Lower leg skin (tissue), 4 donors: ENCODE measurements around the gene SERINC5. TPM values are rescaled to one million over a fixed set of nuclear protein-coding genes. Genes with fewer than 3 reads are reported as not detected.

Source experiments
- DNase-seq, 2 donors: peaks; one replicate each; pipeline ENCODE4 v3.0.0-alpha.2; 2019; ENCODE audit warnings: low spot score in 2 of 2
- H3K4me3 ChIP-seq: fragments of 200-600 bp; sonication (generic); 2 replicates; pipeline ENCODE4 v1.5.1; 2017; ENCODE audit warnings: mild to moderate bottlenecking, low read depth; ENCODE audit not compliant: poor library complexity, severe bottlenecking
- POLR2A ChIP-seq, 2 donors: fragments of 450-650 bp; IDR thresholded peaks; one replicate each; pipeline ENCODE4 v1.6.1; 2016 to 2017; ENCODE audit warnings: antibody characterized with exemption in 2 of 2, mild to moderate bottlenecking in 1 of 2, moderate library complexity in 1 of 2
- WGBS, 2 donors: methylation state at CpG; one replicate each; pipeline ENCODE4 v1.1.5; 2018; 5-methylcytosine and 5-hydroxymethylcytosine counted together
- intact Hi-C: fragments of 100-400 bp; cut with DNase I; formaldehyde crosslinking; loops from one replicate; pipeline ENCODE4 v1.15.0; 2023; ENCODE audit warnings: low total_unique reads
- total RNA-seq, 4 donors: library from RNA; depleted of rRNA; stranded (reverse); fragments of >200 nt; gene quantifications; one replicate each; pipeline ENCODE4 v1.1.0, GENCODE V29; 2016
- TF ChIP-seq, protein P1 (sequence below), 3 donors: fragments of 450-650 bp; IDR thresholded peaks; one replicate each; pipeline ENCODE4 v1.5.1; 2016; ENCODE audit warnings: antibody characterized with exemption in 3 of 3, mild to moderate bottlenecking in 3 of 3, moderate library complexity in 2 of 3

The SERINC5 gene
- total RNA-seq, 4 donors from 2014 or later, result 49.6 to 61.4 (median 56.3) TPM

DNA sequence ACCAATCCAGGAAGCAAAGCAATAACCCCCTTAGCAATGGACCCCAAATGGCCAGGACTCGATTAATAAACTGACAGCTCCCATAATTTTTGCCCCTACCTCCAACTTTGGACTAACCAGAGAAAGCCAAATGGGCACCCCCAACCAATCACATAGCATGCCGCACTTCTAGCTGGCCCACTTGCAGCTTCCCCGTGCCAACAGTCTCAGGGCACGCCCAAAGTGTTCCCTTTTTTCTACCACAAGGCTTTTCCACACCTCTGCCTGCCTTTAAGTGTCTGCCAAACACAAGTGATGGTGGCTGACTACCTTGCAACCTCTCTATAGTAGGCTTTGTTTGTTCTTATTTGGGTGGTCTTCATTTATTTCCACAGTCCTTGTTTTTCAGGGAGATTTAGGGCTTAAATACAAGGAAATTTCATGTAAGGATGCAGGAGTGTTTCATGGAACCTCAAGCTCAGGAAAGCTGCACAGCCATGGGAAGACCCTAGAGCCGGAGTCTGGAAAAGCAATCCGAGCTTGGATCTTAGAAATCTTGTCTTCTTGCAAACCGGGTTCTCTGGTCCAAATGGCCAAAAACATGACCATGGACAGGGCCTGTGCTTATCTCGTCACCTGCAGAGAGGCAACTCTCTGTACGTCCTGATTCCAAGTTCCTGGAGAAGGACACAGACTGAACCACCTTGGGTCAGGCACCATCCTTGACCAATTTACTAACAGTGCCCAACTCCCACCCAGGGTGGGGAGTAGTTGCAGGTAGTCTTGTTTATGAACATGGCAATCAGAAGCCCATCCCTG lies 131.5 kb downstream of the SERINC5 start:
- no peak overlapping the region for H3K4me3 ChIP-seq
- intact Hi-C loops, result no loop called here
- TF ChIP-seq, protein P1, sequence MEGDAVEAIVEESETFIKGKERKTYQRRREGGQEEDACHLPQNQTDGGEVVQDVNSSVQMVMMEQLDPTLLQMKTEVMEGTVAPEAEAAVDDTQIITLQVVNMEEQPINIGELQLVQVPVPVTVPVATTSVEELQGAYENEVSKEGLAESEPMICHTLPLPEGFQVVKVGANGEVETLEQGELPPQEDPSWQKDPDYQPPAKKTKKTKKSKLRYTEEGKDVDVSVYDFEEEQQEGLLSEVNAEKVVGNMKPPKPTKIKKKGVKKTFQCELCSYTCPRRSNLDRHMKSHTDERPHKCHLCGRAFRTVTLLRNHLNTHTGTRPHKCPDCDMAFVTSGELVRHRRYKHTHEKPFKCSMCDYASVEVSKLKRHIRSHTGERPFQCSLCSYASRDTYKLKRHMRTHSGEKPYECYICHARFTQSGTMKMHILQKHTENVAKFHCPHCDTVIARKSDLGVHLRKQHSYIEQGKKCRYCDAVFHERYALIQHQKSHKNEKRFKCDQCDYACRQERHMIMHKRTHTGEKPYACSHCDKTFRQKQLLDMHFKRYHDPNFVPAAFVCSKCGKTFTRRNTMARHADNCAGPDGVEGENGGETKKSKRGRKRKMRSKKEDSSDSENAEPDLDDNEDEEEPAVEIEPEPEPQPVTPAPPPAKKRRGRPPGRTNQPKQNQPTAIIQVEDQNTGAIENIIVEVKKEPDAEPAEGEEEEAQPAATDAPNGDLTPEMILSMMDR (IDR thresholded peaks at IDR 0.05), result no peak
- no peak for TF ChIP-seq POLR2A (IDR thresholded peaks at IDR 0.05)
- no peak for DNase-seq
- 80 to 83% methylated on average over 9 of the region's 9 CpGs for WGBS, 2 donors

DNA sequence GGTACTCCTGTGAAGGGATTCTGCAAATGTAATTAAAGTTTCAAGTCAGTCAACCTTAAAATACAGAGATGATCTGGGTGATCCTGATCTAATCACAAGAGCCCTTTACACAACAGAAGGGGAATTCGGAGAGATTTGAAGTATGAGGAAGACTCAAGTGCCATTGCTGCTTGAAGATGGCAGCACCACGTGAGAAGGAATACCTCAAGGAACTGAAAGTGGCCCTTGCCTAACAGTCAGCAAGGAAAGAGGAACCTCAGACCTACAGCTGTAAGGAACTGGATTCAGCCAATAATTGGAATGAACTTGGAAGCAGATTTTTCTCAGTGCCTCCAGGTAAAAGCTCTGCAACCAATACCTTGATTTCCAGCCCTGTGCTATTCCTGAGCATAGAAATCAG lies 133.3 kb downstream of the SERINC5 start:
- TF ChIP-seq POLR2A (IDR thresholded peaks at IDR 0.05), result no peak
- TF ChIP-seq, protein P1 (IDR thresholded peaks at IDR 0.05), result no peak
- no peak overlapping the region for H3K4me3 ChIP-seq
- intact Hi-C loops, result no loop called here
- DNase-seq, result no peak
- WGBS, 2 donors, result 67 to 70% methylated on average over 2 of the region's 2 CpGs

DNA sequence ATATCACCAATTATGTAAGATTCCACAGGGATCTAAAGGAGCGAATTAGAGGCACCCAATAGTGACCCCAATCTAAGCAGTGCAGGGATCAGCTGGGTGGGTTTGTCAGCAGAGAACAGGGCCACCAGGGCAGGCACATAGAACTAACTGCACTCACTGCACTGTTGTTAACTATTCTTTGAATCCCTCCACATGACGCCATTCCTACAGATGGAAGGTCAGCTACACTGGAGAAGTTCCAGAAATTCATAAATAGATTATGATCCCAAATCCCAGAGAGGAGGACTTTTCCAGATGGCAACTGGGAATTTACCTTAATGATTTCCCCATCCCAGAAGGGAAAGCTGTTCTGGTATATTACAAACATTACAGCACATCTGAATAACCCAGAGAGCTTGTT lies 136.5 kb downstream of the SERINC5 start:
- 93% methylated on average over 2 of the region's 2 CpGs for WGBS, 2 donors

DNA sequence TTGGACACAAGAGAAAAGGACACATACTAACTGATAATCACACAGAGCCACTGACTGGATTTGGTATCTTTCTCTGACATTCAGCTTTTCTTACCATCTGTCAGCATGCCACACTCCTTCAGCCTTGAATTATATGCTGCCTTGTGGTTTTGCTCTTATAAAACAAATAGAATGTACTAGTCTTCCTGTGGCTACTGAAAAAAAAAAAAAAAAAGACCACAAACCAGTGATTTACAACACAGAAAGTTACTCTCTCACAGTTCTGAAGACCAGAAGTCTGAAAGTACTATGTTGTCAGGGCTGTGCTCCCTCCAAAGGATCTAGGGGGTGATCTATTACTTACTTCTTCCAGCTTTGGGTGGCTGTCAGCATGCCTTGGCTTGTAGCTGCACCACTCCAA lies 138.4 kb downstream of the SERINC5 start:
- intact Hi-C loops, result no loop called here
- TF ChIP-seq, protein P1 (IDR thresholded peaks at IDR 0.05), result no peak
- TF ChIP-seq POLR2A (IDR thresholded peaks at IDR 0.05), result no peak
- no peak overlapping the region for H3K4me3 ChIP-seq

More for the DNA sequence above, 136.5 kb downstream of the SERINC5 start:
- intact Hi-C loops, result no loop called here
- DNase-seq, result no peak
- TF ChIP-seq, protein P1 (IDR thresholded peaks at IDR 0.05), result no peak
- TF ChIP-seq POLR2A (IDR thresholded peaks at IDR 0.05), result no peak
- no peak overlapping the region for H3K4me3 ChIP-seq

GRCh38 chr5:80116465-80116864 lies 139.4 kb downstream of the SERINC5 start:
- intact Hi-C loops, result no loop called here
- no peak for TF ChIP-seq POLR2A (IDR thresholded peaks at IDR 0.05)
- TF ChIP-seq, protein P1 (IDR thresholded peaks at IDR 0.05), result no peak
- 74 to 87% methylated on average over 4 of the region's 4 CpGs for WGBS, 2 donors
- no peak overlapping the region for H3K4me3 ChIP-seq
- no peak for DNase-seq

More for the DNA sequence above, 138.4 kb downstream of the SERINC5 start:
- no peak for DNase-seq

- TF ChIP-seq, protein P1 (IDR thresholded peaks at IDR 0.05), result no peak
- TF ChIP-seq POLR2A (IDR thresholded peaks at IDR 0.05), result no peak
- WGBS, 2 donors, result 70 to 86% methylated on average over 4 of the region's 4 CpGs
- no peak overlapping the region for H3K4me3 ChIP-seq
- DNase-seq, result no peak
- intact Hi-C loops, result no loop called here
These were observed 139.8 kb downstream of the SERINC5 start for GRCh38 chr5:80116000-80116399.
